ENCODE results near the gene ZNF101. TPM values are rescaled to one million over a fixed set of nuclear protein-coding genes. Genes with fewer than 3 reads are reported as not detected.

ZNF101 gene
- total RNA-seq, 3 donors from 2014 or later (not counting 1 experiment from before 2014, with no cell fraction given) = 35.7 to 58.7 (median 41.0) TPM

GRCh38 chr19:19652482-19653295 lies 15.9 kb upstream of the ZNF101 start:
- Mint-ChIP-seq H3K4me3 (no peak overlapping the region), H3K9me3 (no peaks in the 10 kb centered on the region), H3K36me3 (no peaks in the 10 kb centered on the region), H3K27me3 (ENCODE audit: low read depth in 2 of 2) (no peaks in the 10 kb centered on the region), H3K27ac (no peak overlapping the region), H3K4me1 (peaks cover 0 to 9% of the 10 kb centered on the region in 2 donors)
- intact Hi-C loops (cut with micrococcal nuclease) = no loop called here
- Histone ChIP-seq H3K9me3 (ENCODE audit: control insufficient read depth, insufficient read depth, low read length) (no peaks in the 10 kb centered on the region), H3K27ac (ENCODE audit: low read length) (no peak overlapping the region), H3K4me3 (ENCODE audit: low read length) (no peak overlapping the region), H3K4me1 (ENCODE audit: control insufficient read depth, insufficient read depth, low read length) (no peaks in the 10 kb centered on the region), H3K27me3 (ENCODE audit: control insufficient read depth, insufficient read depth, low read length) (no peaks in the 10 kb centered on the region), H3K36me3 (ENCODE audit: control insufficient read depth, insufficient read depth, low read length) (peaks cover 76% of the 10 kb centered on the region)
- DNase-seq (no peak), ATAC-seq (no peak)
- no peak for TF ChIP-seq CTCF (IDR thresholded peaks at IDR 0.05)
- WGBS (ENCODE audit: insufficient coverage) = 98% methylated on average over 24 of the region's 24 CpGs

- no peak overlapping the region for H3K27ac ChIP-seq (ENCODE audit: low read length)
- no peak overlapping the region for H3K27ac Mint-ChIP-seq
- no peak overlapping the region for H3K4me3 Mint-ChIP-seq
- intact Hi-C loops (cut with micrococcal nuclease) = no loop called here
- H3K9me3 ChIP-seq (ENCODE audit: control insufficient read depth, insufficient read depth, low read length) = no peaks in the 10 kb centered on the region
- peaks cover 0 to 9% of the 10 kb centered on the region in 2 donors for H3K4me1 Mint-ChIP-seq
- H3K4me1 ChIP-seq (ENCODE audit: control insufficient read depth, insufficient read depth, low read length) = no peaks in the 10 kb centered on the region
- H3K9me3 Mint-ChIP-seq = no peaks in the 10 kb centered on the region
- 94% methylated on average over 23 of the region's 23 CpGs for WGBS (ENCODE audit: insufficient coverage)
- ATAC-seq = no peak
- peaks cover 85% of the 10 kb centered on the region for H3K36me3 ChIP-seq (ENCODE audit: control insufficient read depth, insufficient read depth, low read length)
- TF ChIP-seq CTCF (IDR thresholded peaks at IDR 0.05) = no peak
- H3K27me3 ChIP-seq (ENCODE audit: control insufficient read depth, insufficient read depth, low read length) = no peaks in the 10 kb centered on the region
- no peak for DNase-seq
- no peaks in the 10 kb centered on the region for H3K27me3 Mint-ChIP-seq (ENCODE audit: low read depth in 2 of 2)
- no peaks in the 10 kb centered on the region for H3K36me3 Mint-ChIP-seq
- no peak overlapping the region for H3K4me3 ChIP-seq (ENCODE audit: low read length)
Measured at GRCh38 chr19:19653597-19654147, 15.0 kb upstream of the ZNF101 start.

- H3K36me3 Mint-ChIP-seq = no peaks in the 10 kb centered on the region
- no peak for DNase-seq
- Histone ChIP-seq H3K4me1 (ENCODE audit: control insufficient read depth, insufficient read depth, low read length) (no peaks in the 10 kb centered on the region), H3K36me3 (ENCODE audit: control insufficient read depth, insufficient read depth, low read length) (peaks cover 87% of the 10 kb centered on the region), H3K27me3 (ENCODE audit: control insufficient read depth, insufficient read depth, low read length) (no peaks in the 10 kb centered on the region), H3K4me3 (ENCODE audit: low read length) (no peak overlapping the region), H3K9me3 (ENCODE audit: control insufficient read depth, insufficient read depth, low read length) (no peaks in the 10 kb centered on the region), H3K27ac (ENCODE audit: low read length) (no peak overlapping the region)
- no peak for TF ChIP-seq CTCF (IDR thresholded peaks at IDR 0.05)
- 97% methylated on average over 15 of the region's 15 CpGs for WGBS (ENCODE audit: insufficient coverage)
- intact Hi-C loops (cut with micrococcal nuclease) = no loop called here
- H3K27me3 Mint-ChIP-seq (ENCODE audit: low read depth in 2 of 2) = no peaks in the 10 kb centered on the region
- no peak overlapping the region for H3K27ac Mint-ChIP-seq
- H3K4me3 Mint-ChIP-seq = no peak overlapping the region
- ATAC-seq = no peak
- H3K4me1 Mint-ChIP-seq = peaks cover 0 to 9% of the 10 kb centered on the region in 2 donors
- H3K9me3 Mint-ChIP-seq = no peaks in the 10 kb centered on the region
Measured at GRCh38 chr19:19654441-19654840, 14.2 kb upstream of the ZNF101 start.
